H1 (cell line): ENCODE data around the gene SFMBT2. TPM values are rescaled to one million over a fixed set of nuclear protein-coding genes. Genes with fewer than 3 reads are reported as not detected.

Source experiments
- CTCF ChIA-PET: fragments of 300-600 bp; sonication (Branson Sonifier 250); formaldehyde crosslinking; loops from one replicate; lab custom pipeline; 2021; ENCODE audit not compliant: partially characterized antibody; lab: Charles Lee
- POLR2A ChIA-PET: fragments of 300-600 bp; sonication (Branson Sonifier 250); formaldehyde crosslinking; loops from one replicate; lab custom pipeline; 2021; ENCODE audit warnings: inconsistent platforms; ENCODE audit not compliant: partially characterized antibody; lab: Charles Lee
- DNase-seq, 2 experiments: peaks; one replicate each; pipeline versions ENCODE4 v3.0.0 to v3.0.0-alpha.2; 2010 to 2022; ENCODE audit warnings: low spot score in 2 of 2, low read depth in 1 of 2, mixed read lengths in 1 of 2
- FAIRE-seq: peaks from 2 replicates; lab custom pipeline; 2011; peaks lifted over from hg19 to GRCh38; lab: Jason Lieb, UNC
- H2AFZ ChIP-seq: 2 replicates; pipeline ENCODE4 v1.8.1; 2012; ENCODE audit warnings: low read length, inconsistent platforms
- H2AK5ac ChIP-seq: 2 replicates; pipeline ENCODE4 v1.6.1; 2013; ENCODE audit warnings: low read depth, low read length
- H2BK120ac ChIP-seq: replicated peaks from 2 replicates; pipeline ENCODE3; 2013; ENCODE audit warnings: low read depth, low read length, inconsistent platforms
- H2BK12ac ChIP-seq: 2 replicates; pipeline ENCODE4 v1.6.1; 2013; ENCODE audit warnings: low read depth, low read length
- H2BK15ac ChIP-seq: 2 replicates; pipeline ENCODE4 v1.6.1; 2013; ENCODE audit warnings: low read length
- H2BK20ac ChIP-seq: 2 replicates; pipeline ENCODE4 v1.6.1; 2013; ENCODE audit warnings: low read length
- H2BK5ac ChIP-seq: 2 replicates; pipeline ENCODE4 v1.6.1; 2013; ENCODE audit warnings: low read depth, low read length
- H3K14ac ChIP-seq: 2 replicates; pipeline ENCODE4 v1.6.1; 2013; ENCODE audit warnings: inconsistent platforms; ENCODE audit not compliant: insufficient read length
- H3K18ac ChIP-seq: 2 replicates; pipeline ENCODE4 v1.6.1; 2013; ENCODE audit warnings: low read length; ENCODE audit errors: extremely low read depth
- H3K23ac ChIP-seq: 2 replicates; pipeline ENCODE4 v1.6.1; 2013; ENCODE audit warnings: inconsistent platforms; ENCODE audit not compliant: insufficient read length
- H3K23me2 ChIP-seq: 2 replicates; pipeline ENCODE4 v1.6.1; 2013; ENCODE audit warnings: low read depth, low read length
- H3K27ac ChIP-seq: 2 replicates; pipeline ENCODE4 v1.6.1; 2011; ENCODE audit warnings: low read depth, low read length, inconsistent platforms
- H3K27me3 ChIP-seq, 4 experiments: replicated peaks in 1 of 4; 1 replicate in 1 of 4; 2 replicates in 3 of 4; pipeline versions ENCODE4 v1.6.1 to v1.8.1; 2011 to 2013; ENCODE audit warnings: low read length in 3 of 4, mild to moderate bottlenecking in 3 of 4, inconsistent platforms in 2 of 4, mixed read lengths in 2 of 4, moderate library complexity in 1 of 4; ENCODE audit not compliant: control insufficient read depth in 3 of 4, insufficient read depth in 3 of 4; ENCODE audit errors: extremely low read depth in 1 of 4
- H3K36me3 ChIP-seq, 4 experiments: 2 replicates each; pipeline versions ENCODE4 v1.6.1 to v1.8.1; 2011 to 2013; ENCODE audit warnings: mild to moderate bottlenecking in 4 of 4, low read length in 3 of 4, moderate library complexity in 2 of 4, control low read depth in 1 of 4, inconsistent platforms in 1 of 4; ENCODE audit not compliant: insufficient read depth in 4 of 4, control insufficient read depth in 2 of 4
- H3K4ac ChIP-seq: replicated peaks from 2 replicates; pipeline ENCODE3; 2013; ENCODE audit warnings: low read length, low read depth, mixed read lengths, inconsistent platforms; ENCODE audit not compliant: insufficient read length
- H3K4me1 ChIP-seq, 4 experiments: replicated peaks in 1 of 4; 1 replicate in 1 of 4; 2 replicates in 3 of 4; pipeline versions ENCODE4 v1.6.1 to v1.8.1; 2011 to 2013; ENCODE audit warnings: low read length in 3 of 4, inconsistent platforms in 2 of 4, mixed read lengths in 1 of 4; ENCODE audit not compliant: insufficient read depth in 4 of 4, control insufficient read depth in 3 of 4
- H3K4me2 ChIP-seq, 2 experiments: 2 replicates each; pipeline versions ENCODE4 v1.6.1 to v1.8.1; 2011 to 2013; ENCODE audit warnings: low read depth in 2 of 2, low read length in 2 of 2, control low read depth in 1 of 2, inconsistent platforms in 1 of 2, mild to moderate bottlenecking in 1 of 2; ENCODE audit not compliant: insufficient read depth in 1 of 2
- H3K4me3 ChIP-seq, 4 experiments: fragments of 200-600, 300-600 bp in 1 of 4; sonication (generic), shearing (Covaris generic), sonication (Bioruptor Twin) in 1 of 4; 2 replicates each; pipeline versions ENCODE4 v1.5.1 to v1.8.1; 2011 to 2016; ENCODE audit warnings: low read length in 4 of 4, low read depth in 3 of 4, control low read depth in 2 of 4, inconsistent platforms in 2 of 4, mild to moderate bottlenecking in 2 of 4, mixed read lengths in 1 of 4, moderate library complexity in 1 of 4; ENCODE audit not compliant: insufficient read depth in 2 of 4; ENCODE audit errors: extremely low read depth in 1 of 4
- H3K56ac ChIP-seq: replicated peaks from 2 replicates; pipeline ENCODE3; 2013; ENCODE audit warnings: low read depth, mild to moderate bottlenecking, mixed read lengths, low read length, inconsistent platforms; ENCODE audit not compliant: insufficient read length
- H3K79me1 ChIP-seq: 2 replicates; pipeline ENCODE4 v1.6.1; 2013; ENCODE audit warnings: low read depth, low read length, control low read depth
- H3K79me2 ChIP-seq, 2 experiments: 2 replicates each; pipeline versions ENCODE4 v1.6.1 to v1.8.1; 2012 to 2013; ENCODE audit warnings: low read length in 2 of 2, mild to moderate bottlenecking in 2 of 2, inconsistent platforms in 1 of 2; ENCODE audit not compliant: insufficient read depth in 2 of 2, control insufficient read depth in 1 of 2
- H3K9ac ChIP-seq, 4 experiments: replicated peaks in 1 of 4; 1 replicate in 1 of 4; 2 replicates in 3 of 4; pipeline versions ENCODE4 v1.6.1 to v1.8.1; 2011 to 2013; ENCODE audit warnings: low read depth in 3 of 4, low read length in 3 of 4, control low read depth in 2 of 4, mild to moderate bottlenecking in 2 of 4, moderate library complexity in 2 of 4, inconsistent platforms in 1 of 4; ENCODE audit errors: extremely low read depth in 1 of 4
- H3K9me3 ChIP-seq, 2 experiments: 2 replicates each; pipeline versions ENCODE4 v1.6.1 to v1.8.1; 2012 to 2013; ENCODE audit warnings: mild to moderate bottlenecking in 2 of 2, moderate library complexity in 2 of 2, control low read depth in 1 of 2, inconsistent platforms in 1 of 2, low read depth in 1 of 2, low read length in 1 of 2, mixed read lengths in 1 of 2; ENCODE audit not compliant: insufficient read depth in 2 of 2
- H4K20me1 ChIP-seq, 2 experiments: replicated peaks in 1 of 2; 2 replicates each; pipeline versions ENCODE3 to v1.8.1; 2011 to 2013; ENCODE audit warnings: inconsistent platforms in 2 of 2, low read length in 2 of 2, mild to moderate bottlenecking in 1 of 2; ENCODE audit not compliant: insufficient read depth in 2 of 2, control insufficient read depth in 1 of 2
- H4K5ac ChIP-seq: 2 replicates; pipeline ENCODE4 v1.6.1; 2013; ENCODE audit warnings: low read length, low read depth, mixed read lengths, inconsistent platforms; ENCODE audit not compliant: insufficient read length
- H4K8ac ChIP-seq: 2 replicates; pipeline ENCODE4 v1.8.0; 2013; ENCODE audit warnings: mild to moderate bottlenecking, moderate library complexity, low read length, inconsistent platforms; ENCODE audit not compliant: insufficient read depth; ENCODE audit errors: extremely low read depth
- H4K91ac ChIP-seq: replicated peaks from 2 replicates; pipeline ENCODE3; 2013; ENCODE audit warnings: low read length, mixed read lengths, inconsistent platforms; ENCODE audit not compliant: insufficient read length
- POU5F1 ChIP-seq: IDR thresholded peaks from 2 replicates; pipeline ENCODE4 v1.6.1; 2011; ENCODE audit warnings: low read depth, mild to moderate bottlenecking, low read length, moderate library complexity
- WGBS, 2 experiments: shearing (Covaris generic) in 1 of 2; methylation state at CpG; one replicate each; pipeline versions ENCODE4 v1.1.6 to v1.1.7; 2013 to 2015; ENCODE audit warnings: low lambda C conversion rate in 2 of 2, mixed read lengths in 2 of 2, inconsistent platforms in 1 of 2, low coverage in 1 of 2, missing lambda C conversion rate in 1 of 2; ENCODE audit not compliant: insufficient replicate concordance in 2 of 2, insufficient coverage in 1 of 2, insufficient read length in 1 of 2; ENCODE audit errors: extremely low coverage in 1 of 2, missing lambda C conversion rate in 1 of 2; 5-methylcytosine and 5-hydroxymethylcytosine counted together
- polyA plus RNA-seq, 7 experiments: library from polyadenylated mRNA; depleted of rRNA in 3 of 7; stranded (reverse) in 5 of 7; unstranded in 2 of 7; fragments of >200 nt in 5 of 7; fragments of 200-250 nt in 2 of 7; gene quantifications; 1 replicate in 5 of 7; 2 replicates in 1 of 7; 4 replicates in 1 of 7; pipeline versions ENCODE4 v1.2.1 to v1.2.3, GENCODE V29; 2011 to 2013; ENCODE audit warnings: missing spikeins in 2 of 7, mixed read lengths in 2 of 7
- total RNA-seq: library from RNA; stranded (reverse); fragmentation: NEBNext Ultra II Directional; extraction: Animal tissue kit (Norgen Biotek cat#: 25700); gene quantifications from 2 replicates; pipeline ENCODE4 v1.2.1, GENCODE V29; 2021

Gene SFMBT2
- total and polyA plus RNA-seq, 2 of the 8 experiments (the other 6 are each of a cell fraction or from before 2014, with no cell fraction given): 2.9 to 11.0 TPM

DNA sequence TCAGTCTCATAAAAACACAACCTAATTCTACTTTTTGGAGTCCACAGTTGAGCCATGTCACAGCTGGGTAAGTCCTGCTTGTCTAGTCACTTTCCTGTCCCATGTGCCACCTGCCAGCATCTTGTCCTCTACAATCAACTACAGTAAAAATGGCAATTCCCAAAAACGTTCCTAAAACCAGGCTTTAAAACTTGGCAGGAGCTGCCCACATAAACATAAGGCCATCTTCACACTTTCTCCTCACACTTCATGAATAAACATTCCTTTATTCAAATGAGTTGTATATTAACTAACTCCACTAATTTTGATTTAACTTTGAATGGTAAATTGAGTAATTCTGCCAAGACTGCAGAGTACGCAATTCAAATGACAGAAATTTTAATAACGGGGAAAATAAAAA lies 49.5 kb downstream of the SFMBT2 start:
- Histone ChIP-seq H3K4ac (no peak overlapping the region), H3K56ac (no peak overlapping the region), H4K20me1 (peaks cover 0 to 5% of the 10 kb centered on the region in 2 experiments), H3K36me3 (peaks cover 2 to 32% (median 9%) of the 10 kb centered on the region in 4 experiments; a peak in 6 of 8 replicates), H4K5ac (no peak overlapping the region), H3K79me2 (peaks cover 0 to 5% of the 10 kb centered on the region in 2 experiments; a peak in 1 of 4 replicates), H3K4me1 (peaks cover 0 to 2% (median 0%) of the 10 kb centered on the region in 4 experiments; a peak in 2 of 7 replicates), H4K91ac (no peak overlapping the region), H4K8ac (no peak overlapping the region), H2BK20ac (no peak overlapping the region), H3K4me2 (no peak overlapping the region), H2BK120ac (no peak overlapping the region), H3K18ac (no peak overlapping the region), H3K27ac (no peak overlapping the region), H3K79me1 (no peaks in the 10 kb centered on the region; the same call in none of the 2 replicates), H2AK5ac (no peak overlapping the region), H2BK5ac (no peak overlapping the region), H3K9ac (no peak overlapping the region), H2AFZ (no peak overlapping the region), H2BK15ac (no peak overlapping the region), H3K14ac (no peak overlapping the region), H3K23me2 (no peaks in the 10 kb centered on the region), H3K23ac (no peak overlapping the region), H3K9me3 (peaks cover 14 to 24% of the 10 kb centered on the region in 2 experiments), H2BK12ac (no peak overlapping the region), H3K4me3 (no peak overlapping the region), H3K27me3 (no peaks in the 10 kb centered on the region)
- FAIRE-seq: no peak
- no peak for DNase-seq
- 89% methylated on average over 3 of the region's 3 CpGs; no CpG with 5 or more reads in 1 of the 2 experiments for whole genome bisulfite sequencing, 2 experiments
- ChIA-PET POLR2A (no interaction called here), CTCF (no interaction called here)
- TF ChIP-seq POU5F1: no peak
